ENCODE data around the gene SARNP.

DNA sequence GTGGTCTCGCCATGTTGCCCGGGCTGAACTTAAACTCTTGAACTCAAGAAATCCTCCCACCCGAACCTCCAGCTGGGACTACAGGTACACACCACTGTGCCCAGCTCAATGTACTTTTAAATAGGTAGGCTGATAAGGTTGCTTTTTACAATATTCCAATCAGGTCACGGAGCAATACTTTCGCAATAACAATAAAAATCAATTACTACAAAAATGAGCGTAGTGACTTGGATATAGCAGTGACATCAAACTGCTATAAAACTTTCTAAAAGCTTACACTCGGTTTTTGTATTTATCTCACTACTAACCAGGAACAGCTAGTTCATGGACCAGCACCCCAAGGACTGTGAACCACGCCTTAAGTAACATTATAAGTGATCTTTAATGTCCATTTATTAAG lies 10.5 kb downstream of the SARNP start:
- TF ChIP-seq, protein P1, sequence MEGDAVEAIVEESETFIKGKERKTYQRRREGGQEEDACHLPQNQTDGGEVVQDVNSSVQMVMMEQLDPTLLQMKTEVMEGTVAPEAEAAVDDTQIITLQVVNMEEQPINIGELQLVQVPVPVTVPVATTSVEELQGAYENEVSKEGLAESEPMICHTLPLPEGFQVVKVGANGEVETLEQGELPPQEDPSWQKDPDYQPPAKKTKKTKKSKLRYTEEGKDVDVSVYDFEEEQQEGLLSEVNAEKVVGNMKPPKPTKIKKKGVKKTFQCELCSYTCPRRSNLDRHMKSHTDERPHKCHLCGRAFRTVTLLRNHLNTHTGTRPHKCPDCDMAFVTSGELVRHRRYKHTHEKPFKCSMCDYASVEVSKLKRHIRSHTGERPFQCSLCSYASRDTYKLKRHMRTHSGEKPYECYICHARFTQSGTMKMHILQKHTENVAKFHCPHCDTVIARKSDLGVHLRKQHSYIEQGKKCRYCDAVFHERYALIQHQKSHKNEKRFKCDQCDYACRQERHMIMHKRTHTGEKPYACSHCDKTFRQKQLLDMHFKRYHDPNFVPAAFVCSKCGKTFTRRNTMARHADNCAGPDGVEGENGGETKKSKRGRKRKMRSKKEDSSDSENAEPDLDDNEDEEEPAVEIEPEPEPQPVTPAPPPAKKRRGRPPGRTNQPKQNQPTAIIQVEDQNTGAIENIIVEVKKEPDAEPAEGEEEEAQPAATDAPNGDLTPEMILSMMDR (IDR thresholded peaks at IDR 0.05): no peak
- TF ChIP-seq POLR2A (IDR thresholded peaks at IDR 0.05) (no peak), POLR2AphosphoS5 (IDR thresholded peaks at IDR 0.05) (no peak)
